ENCODE measurements around the gene SH3TC1. TPM values are rescaled to one million over a fixed set of nuclear protein-coding genes. Genes with fewer than 3 reads are reported as not detected.
A peak's percentile ranks its signal among the peaks of the same experiment; 100 is the strongest.

The SH3TC1 gene
- polyA plus RNA-seq, 1 donor (not counting 4 experiments of a cell fraction or from before 2014, with no cell fraction given) = 12.3 TPM

DNA sequence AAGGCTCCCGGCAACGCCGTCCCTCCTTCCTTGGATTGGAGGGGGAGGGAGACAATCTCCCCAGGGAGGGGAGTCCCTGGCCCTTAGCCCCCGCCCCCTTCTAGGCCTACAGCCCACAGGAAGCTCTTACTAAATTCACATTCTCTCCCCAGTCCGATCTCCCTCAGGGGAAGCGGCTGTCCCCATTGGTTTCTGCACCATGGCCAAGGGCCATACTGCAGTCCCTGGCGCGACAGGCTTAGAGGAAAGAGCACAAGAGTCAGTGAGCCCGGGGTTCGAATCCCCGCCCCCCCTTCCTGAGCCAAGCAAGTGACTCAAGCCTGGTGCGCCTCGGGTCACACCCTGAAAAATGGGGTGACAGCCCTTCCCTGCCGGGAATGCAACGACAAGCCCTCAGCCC lies 41.6 kb upstream of the SH3TC1 start:
- Histone ChIP-seq H3K4me2 (ENCODE audit: control insufficient read depth, extremely low read depth, insufficient read depth, low read depth, low read length) (peak overlapping the region; percentile 85), H2AFZ (ENCODE audit: control insufficient read depth, low read length) (no peak overlapping the region), H3K9me3 (ENCODE audit: control insufficient read depth, low read depth, low read length) (no peaks in the 10 kb centered on the region), H3K9me1 (ENCODE audit: control insufficient read depth, extremely low read depth, insufficient read depth, low read length) (no peaks in the 10 kb centered on the region), H3K79me2 (ENCODE audit: control insufficient read depth, insufficient read depth, low read length) (no peaks in the 10 kb centered on the region), H3K9ac (ENCODE audit: control insufficient read depth, extremely low read depth, insufficient read depth, low read length) (no peak overlapping the region), H3K4me1 (ENCODE audit: control insufficient read depth, extremely low read depth, insufficient read depth, low read length) (peaks cover 6% of the 10 kb centered on the region), H3K27me3 (ENCODE audit: control insufficient read depth, extremely low read depth, insufficient read depth, low read length) (peaks cover 13% of the 10 kb centered on the region), H3K27ac (ENCODE audit: control insufficient read depth, insufficient read depth, low read length) (no peak overlapping the region), H3K36me3 (ENCODE audit: control insufficient read depth in 2 of 2, extremely low read depth in 1 of 2, insufficient read depth in 2 of 2, low read length in 2 of 2) (no peaks in the 10 kb centered on the region), H3K4me3 (ENCODE audit: control insufficient read depth in 2 of 3, extremely low read depth in 1 of 3, insufficient read depth in 2 of 3, low read depth in 1 of 3, low read length in 3 of 3) (peak overlapping the region in 1 of 3 experiments; percentile 57), H4K20me1 (ENCODE audit: control insufficient read depth, extremely low read depth, insufficient read depth, low read length) (no peaks in the 10 kb centered on the region)
- FAIRE-seq = no peak
- TF ChIP-seq, protein P1, sequence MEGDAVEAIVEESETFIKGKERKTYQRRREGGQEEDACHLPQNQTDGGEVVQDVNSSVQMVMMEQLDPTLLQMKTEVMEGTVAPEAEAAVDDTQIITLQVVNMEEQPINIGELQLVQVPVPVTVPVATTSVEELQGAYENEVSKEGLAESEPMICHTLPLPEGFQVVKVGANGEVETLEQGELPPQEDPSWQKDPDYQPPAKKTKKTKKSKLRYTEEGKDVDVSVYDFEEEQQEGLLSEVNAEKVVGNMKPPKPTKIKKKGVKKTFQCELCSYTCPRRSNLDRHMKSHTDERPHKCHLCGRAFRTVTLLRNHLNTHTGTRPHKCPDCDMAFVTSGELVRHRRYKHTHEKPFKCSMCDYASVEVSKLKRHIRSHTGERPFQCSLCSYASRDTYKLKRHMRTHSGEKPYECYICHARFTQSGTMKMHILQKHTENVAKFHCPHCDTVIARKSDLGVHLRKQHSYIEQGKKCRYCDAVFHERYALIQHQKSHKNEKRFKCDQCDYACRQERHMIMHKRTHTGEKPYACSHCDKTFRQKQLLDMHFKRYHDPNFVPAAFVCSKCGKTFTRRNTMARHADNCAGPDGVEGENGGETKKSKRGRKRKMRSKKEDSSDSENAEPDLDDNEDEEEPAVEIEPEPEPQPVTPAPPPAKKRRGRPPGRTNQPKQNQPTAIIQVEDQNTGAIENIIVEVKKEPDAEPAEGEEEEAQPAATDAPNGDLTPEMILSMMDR (optimal IDR thresholded peaks at IDR 0.05 in 1 of 3, IDR thresholded peaks at IDR 0.05 in 1 of 3, conservative IDR thresholded peaks at IDR 0.05 in 1 of 3; ENCODE audit: extremely low read depth in 1 of 3, insufficient read depth in 2 of 3, low read length in 3 of 3) = no peak
- TF ChIP-seq EZH2 (IDR thresholded peaks at IDR 0.05; ENCODE audit: low read length) = no peak
- DNase-seq (ENCODE audit: low read depth, low spot score) = no peak
- dilution Hi-C loops (cut with MboI; ENCODE audit: extremely low pct_ligation_motif_present, low sequenced_read_pairs) = no loop called here

DNA sequence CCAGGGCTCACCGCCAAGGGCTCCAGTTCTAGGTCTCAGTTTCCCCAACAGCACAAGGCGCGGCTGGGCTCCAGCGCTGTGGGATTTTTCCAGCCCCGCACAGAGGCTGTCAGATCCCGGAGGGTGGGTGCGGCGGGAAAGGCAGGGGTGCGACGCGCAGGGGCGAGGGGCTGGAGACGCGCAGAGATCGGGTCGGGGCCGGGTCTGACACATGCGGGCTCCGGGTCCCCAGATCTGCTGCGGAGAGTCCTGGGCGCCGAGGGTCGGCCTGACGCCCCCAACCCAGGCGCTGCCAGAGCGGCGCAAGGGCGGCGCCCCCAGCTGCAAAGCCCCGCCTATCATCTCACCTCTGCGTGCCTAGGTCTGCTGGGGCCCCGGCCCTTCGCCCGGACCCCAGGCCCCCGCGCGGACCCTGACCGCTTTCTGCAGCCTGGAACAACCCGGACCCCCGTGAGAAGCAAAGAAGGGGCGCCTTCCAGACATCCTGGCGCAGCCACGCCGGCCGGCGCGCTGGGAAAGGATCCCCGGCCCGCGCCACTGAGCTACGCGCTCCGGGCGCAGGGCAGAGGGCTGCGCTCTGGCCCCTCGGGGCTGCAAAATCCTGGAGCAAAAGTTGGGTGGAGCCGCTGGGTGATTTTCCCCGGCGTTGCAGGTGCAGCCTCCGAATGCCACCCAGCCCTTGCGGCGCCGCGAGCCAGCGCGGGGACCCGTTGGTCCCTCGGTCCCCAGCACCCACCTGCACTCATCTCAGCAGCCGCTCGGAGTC lies 41.0 kb upstream of the SH3TC1 start:
- Histone ChIP-seq H3K79me2 (ENCODE audit: control insufficient read depth, insufficient read depth, low read length) (no peaks in the 10 kb centered on the region), H3K36me3 (ENCODE audit: control insufficient read depth in 2 of 2, extremely low read depth in 1 of 2, insufficient read depth in 2 of 2, low read length in 2 of 2) (no peaks in the 10 kb centered on the region), H3K27me3 (ENCODE audit: control insufficient read depth, extremely low read depth, insufficient read depth, low read length) (peaks cover 13% of the 10 kb centered on the region), H3K9me1 (ENCODE audit: control insufficient read depth, extremely low read depth, insufficient read depth, low read length) (no peaks in the 10 kb centered on the region), H3K4me3 (ENCODE audit: control insufficient read depth in 2 of 3, extremely low read depth in 1 of 3, insufficient read depth in 2 of 3, low read depth in 1 of 3, low read length in 3 of 3) (peak overlapping the region; percentile 57 to 66 (median 61)), H4K20me1 (ENCODE audit: control insufficient read depth, extremely low read depth, insufficient read depth, low read length) (no peaks in the 10 kb centered on the region), H3K27ac (ENCODE audit: control insufficient read depth, insufficient read depth, low read length) (no peak overlapping the region), H3K9me3 (ENCODE audit: control insufficient read depth, low read depth, low read length) (no peaks in the 10 kb centered on the region), H2AFZ (ENCODE audit: control insufficient read depth, low read length) (peak overlapping the region; percentile 56), H3K4me1 (ENCODE audit: control insufficient read depth, extremely low read depth, insufficient read depth, low read length) (peaks cover 12% of the 10 kb centered on the region), H3K4me2 (ENCODE audit: control insufficient read depth, extremely low read depth, insufficient read depth, low read depth, low read length) (peak overlapping the region; percentile 85), H3K9ac (ENCODE audit: control insufficient read depth, extremely low read depth, insufficient read depth, low read length) (no peak overlapping the region)
- no peak for FAIRE-seq
- TF ChIP-seq, protein P1 (optimal IDR thresholded peaks at IDR 0.05 in 1 of 3, IDR thresholded peaks at IDR 0.05 in 1 of 3, conservative IDR thresholded peaks at IDR 0.05 in 1 of 3; ENCODE audit: extremely low read depth in 1 of 3, insufficient read depth in 2 of 3, low read length in 3 of 3) = no peak
- peak; percentile 59 for TF ChIP-seq EZH2 (IDR thresholded peaks at IDR 0.05; ENCODE audit: low read length)
- dilution Hi-C loops (cut with MboI; ENCODE audit: extremely low pct_ligation_motif_present, low sequenced_read_pairs) = no loop called here
- no peak for DNase-seq (ENCODE audit: low read depth, low spot score)

Data from keratinocyte (primary cell).